ENCODE data around the gene GRIN2C.

Gene GRIN2C

DNA sequence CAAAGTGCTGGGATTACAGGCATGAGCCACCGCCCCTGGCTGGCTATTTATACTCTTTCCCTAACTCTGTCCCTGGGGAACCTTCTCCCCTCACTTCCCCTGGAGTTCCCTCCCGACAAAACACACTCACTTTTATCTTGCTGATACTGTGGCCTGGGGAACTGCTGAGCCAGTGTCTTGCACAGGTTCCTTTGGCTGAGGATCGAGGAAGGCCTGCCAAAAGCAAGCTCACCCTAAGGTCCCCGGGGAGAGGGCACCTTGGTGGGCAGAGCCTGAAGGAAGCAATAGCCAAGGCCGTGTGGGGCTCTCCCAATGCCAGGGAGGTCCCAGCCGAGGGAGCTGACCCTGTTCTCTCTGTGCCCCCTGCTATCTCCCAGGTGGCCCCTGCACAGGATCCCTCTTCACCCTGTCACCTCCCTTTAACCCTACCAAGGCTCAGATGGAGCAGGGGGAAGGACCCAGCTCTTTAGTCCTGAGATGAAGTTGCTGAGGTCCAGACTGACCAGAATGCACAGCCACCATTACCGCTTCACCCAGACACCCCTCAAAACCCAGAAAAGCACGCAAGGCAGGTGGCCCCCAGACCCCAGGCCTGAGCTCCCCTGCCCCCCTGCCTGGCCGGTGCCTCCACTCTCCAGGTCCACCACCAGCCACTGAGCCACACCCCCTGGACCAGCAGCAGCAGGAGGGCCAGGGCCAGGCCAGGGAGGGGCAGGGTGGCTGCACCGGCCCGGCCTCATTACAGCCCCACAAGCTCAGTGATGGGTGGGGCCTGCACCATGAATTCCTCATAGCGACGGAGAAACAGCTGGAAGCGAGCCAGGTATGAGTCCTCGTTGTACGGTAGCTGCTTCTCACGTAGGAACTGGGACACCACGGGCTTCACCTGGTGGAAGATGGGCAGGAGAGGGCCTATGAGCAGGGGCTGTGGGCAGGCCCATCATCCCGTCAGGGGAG is 18.2 kb upstream of the GRIN2C start:
- H3K79me2 ChIP-seq (ENCODE audit: insufficient read depth, low read length) = no peaks in the 10 kb centered on the region
- H3K4me2 ChIP-seq (ENCODE audit: low read depth, low read length, poor library complexity, severe bottlenecking) = no peak overlapping the region
- H3K9me3 ChIP-seq (ENCODE audit: insufficient read depth, low read depth, low read length) = no peaks in the 10 kb centered on the region
- H3K4me3 ChIP-seq (ENCODE audit: low read length, poor library complexity, severe bottlenecking) = no peak overlapping the region
- no peak overlapping the region for H2AFZ ChIP-seq (ENCODE audit: low read length)
- TF ChIP-seq CTCF (conservative IDR thresholded peaks at IDR 0.05; ENCODE audit: low read length) = no peak
- TF ChIP-seq EZH2phosphoT487 (IDR thresholded peaks at IDR 0.05; ENCODE audit: borderline replicate concordance) = no peak
- H4K20me1 ChIP-seq (ENCODE audit: insufficient read depth, low read length, poor library complexity, severe bottlenecking) = no peaks in the 10 kb centered on the region
- no peaks in the 10 kb centered on the region for H3K9me2 ChIP-seq (replicated peaks; ENCODE audit: low read depth, low read length)
- no peaks in the 10 kb centered on the region for H3K27me3 ChIP-seq (ENCODE audit: insufficient read depth, low read length, poor library complexity, severe bottlenecking)
- no peak overlapping the region for H3K9ac ChIP-seq (ENCODE audit: low read depth, low read length, poor library complexity, severe bottlenecking)
- H3F3A ChIP-seq (ENCODE audit: low read depth) = no peaks in the 10 kb centered on the region
- peaks cover 5% of the 10 kb centered on the region for H3K4me1 ChIP-seq (ENCODE audit: insufficient read depth, low read length, poor library complexity, severe bottlenecking)
- H3K36me3 ChIP-seq (ENCODE audit: insufficient read depth, low read length) = no peaks in the 10 kb centered on the region

DNA sequence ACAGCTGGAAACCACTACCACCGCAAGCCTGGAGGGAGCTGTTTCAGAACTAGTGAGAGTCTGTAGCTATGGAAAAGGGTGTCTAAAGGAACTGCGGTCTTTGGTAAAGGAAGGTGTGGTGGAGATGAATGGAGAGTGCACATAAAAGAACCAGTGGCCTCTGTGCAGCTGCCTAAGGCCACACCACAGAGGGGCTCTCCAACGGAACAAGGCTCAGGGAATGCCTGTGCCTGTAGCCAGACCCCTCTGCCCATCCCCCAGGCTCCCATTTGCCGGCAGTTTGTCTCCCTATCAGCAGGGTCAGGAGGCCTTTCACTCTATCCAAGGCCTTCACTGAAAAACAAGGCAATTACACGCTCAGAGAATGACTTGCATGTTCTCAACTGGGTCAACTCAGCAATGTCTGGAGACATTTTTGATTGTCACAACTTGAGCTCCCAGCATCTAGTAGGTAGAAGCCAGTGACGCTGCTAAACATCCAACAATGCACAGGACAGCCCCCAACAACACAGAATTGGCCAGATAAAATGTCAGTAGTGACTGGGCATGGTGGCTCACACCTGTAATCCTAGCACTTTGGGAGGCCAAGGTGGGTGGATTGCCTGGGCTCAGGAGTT is 16.4 kb upstream of the GRIN2C start:
- Histone ChIP-seq H3K4me2 (ENCODE audit: low read depth, low read length, poor library complexity, severe bottlenecking) (no peak overlapping the region), H3K9me3 (ENCODE audit: insufficient read depth, low read depth, low read length) (no peaks in the 10 kb centered on the region), H4K20me1 (ENCODE audit: insufficient read depth, low read length, poor library complexity, severe bottlenecking) (no peaks in the 10 kb centered on the region), H3K79me2 (ENCODE audit: insufficient read depth, low read length) (peaks cover 9% of the 10 kb centered on the region; the same call in 1 of the 2 replicates), H2AFZ (ENCODE audit: low read length) (no peak overlapping the region), H3K4me3 (ENCODE audit: low read length, poor library complexity, severe bottlenecking) (no peak overlapping the region), H3F3A (ENCODE audit: low read depth) (no peaks in the 10 kb centered on the region), H3K9ac (ENCODE audit: low read depth, low read length, poor library complexity, severe bottlenecking) (no peak overlapping the region), H3K4me1 (ENCODE audit: insufficient read depth, low read length, poor library complexity, severe bottlenecking) (peaks cover 20% of the 10 kb centered on the region), H3K36me3 (ENCODE audit: insufficient read depth, low read length) (no peaks in the 10 kb centered on the region), H3K27me3 (ENCODE audit: insufficient read depth, low read length, poor library complexity, severe bottlenecking) (no peaks in the 10 kb centered on the region), H3K9me2 (replicated peaks; ENCODE audit: low read depth, low read length) (no peaks in the 10 kb centered on the region)
- TF ChIP-seq CTCF (conservative IDR thresholded peaks at IDR 0.05; ENCODE audit: low read length) = no peak
- no peak for TF ChIP-seq EZH2phosphoT487 (IDR thresholded peaks at IDR 0.05; ENCODE audit: borderline replicate concordance)

DNA sequence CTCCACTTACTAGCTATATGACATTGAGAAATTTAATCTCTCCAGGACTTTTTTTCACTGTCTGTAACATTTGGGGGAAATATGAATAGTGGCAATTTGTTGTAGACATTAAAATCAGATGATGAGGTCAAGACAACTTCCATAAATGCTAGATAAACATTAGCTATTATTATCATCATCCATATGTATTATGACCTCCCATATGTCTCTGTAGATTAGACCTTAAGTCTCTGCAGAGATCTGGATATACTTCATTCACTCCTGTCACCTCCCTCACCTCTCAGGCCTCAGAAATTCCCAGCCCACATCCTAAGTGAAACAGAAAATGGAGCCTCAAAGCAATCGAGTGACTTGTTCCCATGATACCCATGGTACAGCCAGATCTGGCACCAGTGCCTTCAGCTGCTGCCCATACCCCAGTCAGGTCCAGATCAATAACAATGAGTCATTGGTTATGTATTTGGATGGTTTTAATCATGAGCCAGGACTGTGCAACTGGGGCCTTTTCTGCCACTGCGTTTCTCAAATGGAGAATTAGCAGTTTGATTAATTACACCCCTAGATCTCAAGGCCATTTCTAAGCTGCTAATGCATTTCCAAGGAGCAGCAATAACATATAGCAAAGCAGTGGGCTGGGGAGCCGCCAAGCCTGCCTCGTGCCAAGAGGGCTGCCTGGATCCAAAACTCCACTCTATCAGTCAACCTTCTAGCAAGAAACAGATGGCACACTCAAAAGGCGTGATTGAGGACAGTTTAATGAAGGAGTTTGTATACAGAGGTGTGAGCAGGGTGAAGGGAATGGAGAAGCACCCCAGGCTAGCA is 15.7 kb upstream of the GRIN2C start:
- no peaks in the 10 kb centered on the region for H3K9me2 ChIP-seq (replicated peaks; ENCODE audit: low read depth, low read length)
- no peak overlapping the region for H3K4me2 ChIP-seq (ENCODE audit: low read depth, low read length, poor library complexity, severe bottlenecking)
- no peaks in the 10 kb centered on the region for H3K27me3 ChIP-seq (ENCODE audit: insufficient read depth, low read length, poor library complexity, severe bottlenecking)
- no peak overlapping the region for H3K9ac ChIP-seq (ENCODE audit: low read depth, low read length, poor library complexity, severe bottlenecking)
- no peaks in the 10 kb centered on the region for H3F3A ChIP-seq (ENCODE audit: low read depth)
- no peaks in the 10 kb centered on the region for H3K9me3 ChIP-seq (ENCODE audit: insufficient read depth, low read depth, low read length)
- TF ChIP-seq EZH2phosphoT487 (IDR thresholded peaks at IDR 0.05; ENCODE audit: borderline replicate concordance) (no peak), CTCF (conservative IDR thresholded peaks at IDR 0.05; ENCODE audit: low read length) (no peak)
- no peak overlapping the region for H2AFZ ChIP-seq (ENCODE audit: low read length)
- no peaks in the 10 kb centered on the region for H4K20me1 ChIP-seq (ENCODE audit: insufficient read depth, low read length, poor library complexity, severe bottlenecking)
- H3K4me1 ChIP-seq (ENCODE audit: insufficient read depth, low read length, poor library complexity, severe bottlenecking) = peaks cover 20% of the 10 kb centered on the region
- H3K79me2 ChIP-seq (ENCODE audit: insufficient read depth, low read length) = peaks cover 9% of the 10 kb centered on the region; the same call in 1 of the 2 replicates
- H3K4me3 ChIP-seq (ENCODE audit: low read length, poor library complexity, severe bottlenecking) = no peak overlapping the region
- no peaks in the 10 kb centered on the region for H3K36me3 ChIP-seq (ENCODE audit: insufficient read depth, low read length)

Data from Loucy (cell line).